GM21423 (cell line): ENCODE data around the gene ZCWPW1.
"Not testable (repeated sequence)": the region's sequence is repeated elsewhere in the genome, so short reads cannot be mapped to it uniquely, and the experiment has no call there.

Experiments used
- ATAC-seq: cut with Tn5 transposase; IDR thresholded peaks from one replicate; pipeline ENCODE4 v1.9.1; 2021; ENCODE audit warnings: mild to moderate bottlenecking, moderate library complexity; ENCODE audit not compliant: unreplicated experiment

ZCWPW1 gene

GRCh38 chr7:100402241-100402640, 26.3 kb downstream of the ZCWPW1 start:
- no peak for ATAC-seq

GRCh38 chr7:100401811-100402210, 26.7 kb downstream of the ZCWPW1 start:
- no peak for ATAC-seq

GRCh38 chr7:100400656-100401055, 27.8 kb downstream of the ZCWPW1 start:
- ATAC-seq, result no peak

- ATAC-seq, result no peak
These were observed 28.5 kb downstream of the ZCWPW1 start for GRCh38 chr7:100400041-100400440.

- no peak for ATAC-seq
These were observed 30.3 kb downstream of the ZCWPW1 start for GRCh38 chr7:100398239-100398638.

GRCh38 chr7:100397315-100398081, 31.0 kb downstream of the ZCWPW1 start:
- ATAC-seq, result no peak

- ATAC-seq, result peak; percentile 89
These were observed 32.0 kb downstream of the ZCWPW1 start for GRCh38 chr7:100396421-100396982.

GRCh38 chr7:100394077-100394476, 34.4 kb downstream of the ZCWPW1 start:
- no peak for ATAC-seq

GRCh38 chr7:100393233-100393905, 35.1 kb downstream of the ZCWPW1 start:
- ATAC-seq, result no peak

- no peak for ATAC-seq
These were observed 38.1 kb downstream of the ZCWPW1 start for GRCh38 chr7:100390286-100391009.

- ATAC-seq, result no peak
These were observed 38.9 kb downstream of the ZCWPW1 start for GRCh38 chr7:100389437-100390088.

GRCh38 chr7:100387695-100388094, 40.8 kb downstream of the ZCWPW1 start:
- ATAC-seq, result no peak

GRCh38 chr7:100386940-100387339, 41.6 kb downstream of the ZCWPW1 start:
- ATAC-seq, result no peak

- no peak for ATAC-seq
These were observed 43.7 kb downstream of the ZCWPW1 start for GRCh38 chr7:100384628-100385294.

GRCh38 chr7:100382234-100382853, 46.2 kb downstream of the ZCWPW1 start:
- not testable (repeated sequence) for ATAC-seq

GRCh38 chr7:100381531-100382233, 46.8 kb downstream of the ZCWPW1 start:
- ATAC-seq, result not testable (repeated sequence)

- ATAC-seq, result no peak
These were observed 48.3 kb downstream of the ZCWPW1 start for GRCh38 chr7:100380196-100380595.

- no peak for ATAC-seq
These were observed 50.3 kb downstream of the ZCWPW1 start for GRCh38 chr7:100378114-100378755.

GRCh38 chr7:100376066-100376465, 52.4 kb downstream of the ZCWPW1 start:
- ATAC-seq, result no peak
